ENCODE results near the gene BCL2L2. TPM values are rescaled to one million over a fixed set of nuclear protein-coding genes. Genes with fewer than 3 reads are reported as not detected.
A peak's percentile ranks its signal among the peaks of the same experiment; 100 is the strongest.
"Not testable (repeated sequence)": the region's sequence is repeated elsewhere in the genome, so short reads cannot be mapped to it uniquely, and the experiment has no call there.

BCL2L2 gene
- 10 to 100 TPM; 23.9 to 49.0 (median 43.0) TPM for total RNA-seq

GRCh38 chr14:23306412-23307145, at the start of gene BCL2L2:
Gene BCL2L2 (plus strand): TSS chr14:23306833. CDS start chr14:23307768, 935 bp downstream.
- TF ChIP-seq POLR2AphosphoS5 (IDR thresholded peaks at IDR 0.05) = peak; percentile 75 to 85 (median 84)
- peak; percentile 85 for TF ChIP-seq POLR2A (IDR thresholded peaks at IDR 0.05)
- TF ChIP-seq, protein P1, sequence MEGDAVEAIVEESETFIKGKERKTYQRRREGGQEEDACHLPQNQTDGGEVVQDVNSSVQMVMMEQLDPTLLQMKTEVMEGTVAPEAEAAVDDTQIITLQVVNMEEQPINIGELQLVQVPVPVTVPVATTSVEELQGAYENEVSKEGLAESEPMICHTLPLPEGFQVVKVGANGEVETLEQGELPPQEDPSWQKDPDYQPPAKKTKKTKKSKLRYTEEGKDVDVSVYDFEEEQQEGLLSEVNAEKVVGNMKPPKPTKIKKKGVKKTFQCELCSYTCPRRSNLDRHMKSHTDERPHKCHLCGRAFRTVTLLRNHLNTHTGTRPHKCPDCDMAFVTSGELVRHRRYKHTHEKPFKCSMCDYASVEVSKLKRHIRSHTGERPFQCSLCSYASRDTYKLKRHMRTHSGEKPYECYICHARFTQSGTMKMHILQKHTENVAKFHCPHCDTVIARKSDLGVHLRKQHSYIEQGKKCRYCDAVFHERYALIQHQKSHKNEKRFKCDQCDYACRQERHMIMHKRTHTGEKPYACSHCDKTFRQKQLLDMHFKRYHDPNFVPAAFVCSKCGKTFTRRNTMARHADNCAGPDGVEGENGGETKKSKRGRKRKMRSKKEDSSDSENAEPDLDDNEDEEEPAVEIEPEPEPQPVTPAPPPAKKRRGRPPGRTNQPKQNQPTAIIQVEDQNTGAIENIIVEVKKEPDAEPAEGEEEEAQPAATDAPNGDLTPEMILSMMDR (IDR thresholded peaks at IDR 0.05) = no peak
- TF ChIP-seq EP300 (IDR thresholded peaks at IDR 0.05; ENCODE audit: low read depth) = no peak
- Histone ChIP-seq H3K4me3 (peak within 1 kb of the TSS; percentile 64 to 72 (median 68)), H3K36me3 (peaks cover 0 to 6% (median 0%) of the 10 kb centered on the region in 4 donors), H3K4me1 (peaks cover 18 to 49% (median 40%) of the 10 kb centered on the region in 4 donors), H3K27ac (peak within 1 kb of the TSS; percentile 92 to 96 (median 94)), H3K27me3 (no peaks in the 10 kb centered on the region), H3K9me3 (no peaks in the 10 kb centered on the region)
- in situ Hi-C loops (cut with MboI; ENCODE audit: low pct_ligation_motif_present in 1 of 4, low pct_unique_long_range_greater_than_20kb in 1 of 4, low sequenced_read_pairs in 3 of 4) = no loop called here
- WGBS, 2 donors (ENCODE audit: low coverage in 1 of 2) = 2% methylated on average over 14 of the region's 24 CpGs; no CpG with 5 or more reads in 1 of the 2 donors
- intact Hi-C loops (cut with DNase I; ENCODE audit: low total_unique reads) = no loop called here
- DNase-seq = peak; percentile 94

GRCh38 chr14:23258256-23258655, 48.4 kb upstream of the BCL2L2 start:
- in situ Hi-C loops (cut with MboI; ENCODE audit: low pct_ligation_motif_present in 1 of 4, low pct_unique_long_range_greater_than_20kb in 1 of 4, low sequenced_read_pairs in 3 of 4) (loop anchor here in 1 of 4 donors (25.0 kb wide), 1 partner anchor 129 kb away; the partner anchor contains the start of gene CMTM5), intact Hi-C loops (cut with DNase I; ENCODE audit: low total_unique reads) (no loop called here)
- peaks cover 8% of the 10 kb centered on the region for H3K27me3 ChIP-seq
- no peaks in the 10 kb centered on the region for H3K4me1 ChIP-seq
- H3K27ac ChIP-seq = no peak overlapping the region
- DNase-seq = no peak
- H3K4me3 ChIP-seq = no peak overlapping the region
- TF ChIP-seq EP300 (IDR thresholded peaks at IDR 0.05; ENCODE audit: low read depth) (no peak), POLR2A (IDR thresholded peaks at IDR 0.05) (no peak), POLR2AphosphoS5 (IDR thresholded peaks at IDR 0.05) (no peak)
- TF ChIP-seq, protein P1 (IDR thresholded peaks at IDR 0.05) = no peak
- 83 to 88% methylated on average over 5 of the region's 5 CpGs for WGBS, 2 donors (ENCODE audit: low coverage in 1 of 2)
- H3K36me3 ChIP-seq = no peaks in the 10 kb centered on the region
- no peaks in the 10 kb centered on the region for H3K9me3 ChIP-seq

GRCh38 chr14:23259426-23259825, 47.2 kb upstream of the BCL2L2 start:
- in situ Hi-C loops (cut with MboI; ENCODE audit: low pct_ligation_motif_present in 1 of 4, low pct_unique_long_range_greater_than_20kb in 1 of 4, low sequenced_read_pairs in 3 of 4) (loop anchor here in 1 of 4 donors (25.0 kb wide), 1 partner anchor 128 kb away; the partner anchor contains the start of gene CMTM5), intact Hi-C loops (cut with DNase I; ENCODE audit: low total_unique reads) (no loop called here)
- DNase-seq = no peak
- peaks cover 17% of the 10 kb centered on the region for H3K27me3 ChIP-seq
- H3K4me1 ChIP-seq = no peaks in the 10 kb centered on the region
- no peak overlapping the region for H3K27ac ChIP-seq
- H3K9me3 ChIP-seq = no peaks in the 10 kb centered on the region
- no peaks in the 10 kb centered on the region for H3K36me3 ChIP-seq
- no peak for TF ChIP-seq POLR2A (IDR thresholded peaks at IDR 0.05)
- no peak for TF ChIP-seq EP300 (IDR thresholded peaks at IDR 0.05; ENCODE audit: low read depth)
- no peak for TF ChIP-seq POLR2AphosphoS5 (IDR thresholded peaks at IDR 0.05)
- TF ChIP-seq, protein P1 (IDR thresholded peaks at IDR 0.05) = no peak
- no peak overlapping the region for H3K4me3 ChIP-seq

- H3K4me1 ChIP-seq; H3K4me3 ChIP-seq; H3K36me3 ChIP-seq; H3K9me3 ChIP-seq; intact Hi-C loops (cut with DNase I; ENCODE audit: low total_unique reads): not testable (repeated sequence)
- 38 to 54% methylated on average over 8 of the region's 8 CpGs for WGBS, 2 donors (ENCODE audit: low coverage in 1 of 2)
- in situ Hi-C loops (cut with MboI; ENCODE audit: low pct_ligation_motif_present in 1 of 4, low pct_unique_long_range_greater_than_20kb in 1 of 4, low sequenced_read_pairs in 3 of 4) = loop anchor here in 1 of 4 donors (25.0 kb wide), 1 partner anchor 126 kb away; the partner anchor contains the start of gene CMTM5
- H3K27ac ChIP-seq = peak overlapping the region in 1 of 4 donors; percentile 26
- peak; percentile 14 for DNase-seq
- H3K27me3 ChIP-seq = peaks cover 17% of the 10 kb centered on the region
Observed at GRCh38 chr14:23260849-23261248, 45.8 kb upstream of the BCL2L2 start.
